SK-N-SH (cell line): ENCODE data around the gene TIMP2. TPM values are rescaled to one million over a fixed set of nuclear protein-coding genes. Genes with fewer than 3 reads are reported as not detected.

Experiments
- CTCF ChIA-PET: fragments of 300-600, 350-600 bp; formaldehyde crosslinking; extraction: SDS; loops from one replicate; lab custom pipeline; 2021; lab: Yijun Ruan, JAX
- POLR2A ChIA-PET: fragments of 350-600 bp; sonication (Branson Sonifier 250); formaldehyde crosslinking; extraction: SDS; loops from one replicate; lab custom pipeline; 2020; ENCODE audit warnings: antibody characterized with exemption, inconsistent platforms; lab: Yijun Ruan, JAX
- DNase-seq: peaks from one replicate; pipeline ENCODE4 v3.0.0; 2012
- H2AFZ ChIP-seq: fragments of 200-600 bp; sonication (generic); 2 replicates; pipeline ENCODE4 v1.8.1; 2016; ENCODE audit warnings: antibody characterized with exemption, mild to moderate bottlenecking, low read depth
- H3F3A ChIP-seq: fragments of 200-600 bp; sonication (generic); replicated peaks from 2 replicates; pipeline ENCODE3; 2016; ENCODE audit warnings: antibody characterized with exemption, mild to moderate bottlenecking; ENCODE audit not compliant: insufficient read depth
- H3K27ac ChIP-seq, 2 experiments: fragments of 200-500 bp in 1 of 2; fragments of 200-600 bp in 1 of 2; sonication (Bioruptor generic) in 1 of 2; sonication (generic), shearing (Covaris generic) in 1 of 2; 2 replicates each; pipeline versions ENCODE4 v1.5.1 to v1.6.1; 2014 to 2016; ENCODE audit warnings: low read depth in 2 of 2, inconsistent platforms in 1 of 2, low read length in 1 of 2, mild to moderate bottlenecking in 1 of 2, mixed read lengths in 1 of 2
- H3K27me3 ChIP-seq: fragments of 200-600 bp; sonication (generic), shearing (Covaris generic); 2 replicates; pipeline ENCODE4 v1.6.1; 2016; ENCODE audit warnings: mixed run types; ENCODE audit not compliant: insufficient read depth
- H3K36me3 ChIP-seq, 2 experiments: fragments of 200-500 bp in 1 of 2; fragments of 200-600 bp in 1 of 2; sonication (Bioruptor generic) in 1 of 2; sonication (generic) in 1 of 2; replicated peaks in 1 of 2; 2 replicates each; pipeline versions ENCODE3 to v1.5.1; 2014 to 2016; ENCODE audit warnings: low read length in 1 of 2, mild to moderate bottlenecking in 1 of 2; ENCODE audit not compliant: insufficient read depth in 2 of 2, control insufficient read depth in 1 of 2
- H3K4me1 ChIP-seq, 2 experiments: fragments of 200-500 bp in 1 of 2; fragments of 200-600 bp in 1 of 2; sonication (Bioruptor generic) in 1 of 2; sonication (generic), shearing (Covaris generic) in 1 of 2; 2 replicates each; pipeline versions ENCODE4 v1.5.1 to v1.6.1; 2014 to 2016; ENCODE audit warnings: low read depth in 1 of 2, low read length in 1 of 2, mixed run types in 1 of 2; ENCODE audit not compliant: insufficient read depth in 2 of 2, control insufficient read depth in 1 of 2
- H3K4me2 ChIP-seq: fragments of 200-600 bp; sonication (generic), shearing (Covaris generic); 2 replicates; pipeline ENCODE4 v1.6.1; 2017; ENCODE audit warnings: mixed run types
- H3K4me3 ChIP-seq, 2 experiments: fragments of 200-500 bp in 1 of 2; fragments of 200-600 bp in 1 of 2; sonication (Bioruptor generic) in 1 of 2; sonication (generic), shearing (Covaris generic) in 1 of 2; 2 replicates each; pipeline versions ENCODE4 v1.5.1 to v1.8.1; 2014 to 2016; ENCODE audit warnings: low read depth in 2 of 2, inconsistent platforms in 1 of 2, low read length in 1 of 2, mild to moderate bottlenecking in 1 of 2, mixed read lengths in 1 of 2, moderate library complexity in 1 of 2
- H3K79me2 ChIP-seq: fragments of 200-600 bp; sonication (generic); 2 replicates; pipeline ENCODE4 v1.8.1; 2017; ENCODE audit warnings: mild to moderate bottlenecking; ENCODE audit not compliant: insufficient read depth
- H3K9ac ChIP-seq: fragments of 200-600 bp; sonication (generic); 2 replicates; pipeline ENCODE4 v1.6.1; 2017; ENCODE audit warnings: mixed run types
- H3K9me2 ChIP-seq: fragments of 200-600 bp; sonication (generic); 2 replicates; pipeline ENCODE4 v1.6.1; 2017; ENCODE audit warnings: mixed run types
- H3K9me3 ChIP-seq: fragments of 200-600 bp; sonication (generic); 2 replicates; pipeline ENCODE4 v1.6.1; 2017; ENCODE audit warnings: mixed run types, mild to moderate bottlenecking, moderate library complexity
- H4K20me1 ChIP-seq: fragments of 200-600 bp; sonication (generic); 2 replicates; pipeline ENCODE4 v1.6.1; 2017; ENCODE audit warnings: mild to moderate bottlenecking, mixed run types; ENCODE audit not compliant: insufficient read depth
- CHD2 ChIP-seq: fragments of 150-350 bp; IDR thresholded peaks from 2 replicates; pipeline ENCODE4 v1.6.1; 2018; ENCODE audit warnings: low read length; ENCODE audit not compliant: partially characterized antibody
- ELF1 ChIP-seq: IDR thresholded peaks from 2 replicates; pipeline ENCODE4 v1.4.0; 2012
- EZH2phosphoT487 ChIP-seq: fragments of 200-600 bp; sonication (generic); IDR thresholded peaks from 2 replicates; pipeline ENCODE4 v1.6.1; 2017; ENCODE audit warnings: low read depth, mixed run types, mild to moderate bottlenecking, antibody characterized with exemption, moderate library complexity, borderline replicate concordance
- FOSL2 ChIP-seq: IDR thresholded peaks from 2 replicates; pipeline ENCODE4 v1.4.0; 2012; ENCODE audit warnings: low read depth, mild to moderate bottlenecking, moderate library complexity, borderline replicate concordance
- FOXJ3 ChIP-seq: sonication (generic); formaldehyde crosslinking; IDR thresholded peaks from 2 replicates; pipeline ENCODE4 v1.5.1; 2020; ENCODE audit warnings: mild to moderate bottlenecking, missing genetic modification reagents
- FOXM1 ChIP-seq: IDR thresholded peaks from 2 replicates; pipeline ENCODE4 v1.4.0; 2012; ENCODE audit warnings: low read depth, mild to moderate bottlenecking
- JUND ChIP-seq: IDR thresholded peaks from 2 replicates; pipeline ENCODE4 v1.4.0; 2012
- MAX ChIP-seq: IDR thresholded peaks from 2 replicates; pipeline ENCODE4 v1.4.0; 2012; ENCODE audit warnings: low read depth
- MXI1 ChIP-seq: IDR thresholded peaks from 2 replicates; pipeline ENCODE4 v1.6.1; 2012; ENCODE audit warnings: mild to moderate bottlenecking, low read depth, low read length, improper control_type of control experiment
- NRF1 ChIP-seq: IDR thresholded peaks from 2 replicates; pipeline ENCODE4 v1.6.1; 2012; ENCODE audit warnings: low read depth, mild to moderate bottlenecking, low read length
- RCOR1 ChIP-seq: fragments of 150-350 bp; IDR thresholded peaks from 2 replicates; pipeline ENCODE4 v1.6.1; 2017; ENCODE audit warnings: antibody characterized with exemption, low read length
- RFX5 ChIP-seq: IDR thresholded peaks from 2 replicates; pipeline ENCODE4 v1.6.1; 2012; ENCODE audit warnings: mild to moderate bottlenecking, improper control_type of control experiment, low read length
- RXRA ChIP-seq: IDR thresholded peaks from 2 replicates; pipeline ENCODE4 v1.4.0; 2012; ENCODE audit warnings: low read depth, mild to moderate bottlenecking, borderline replicate concordance
- SIN3A ChIP-seq: IDR thresholded peaks from 2 replicates; pipeline ENCODE4 v1.6.1; 2012; ENCODE audit warnings: low read depth, mild to moderate bottlenecking, low read length, moderate library complexity, borderline replicate concordance
- SMC3 ChIP-seq: IDR thresholded peaks from 2 replicates; pipeline ENCODE4 v1.6.1; 2012; ENCODE audit warnings: low read depth, low read length, improper control_type of control experiment
- TCF12 ChIP-seq: IDR thresholded peaks from 2 replicates; pipeline ENCODE4 v1.4.0; 2012
- USF2 ChIP-seq: fragments of 150-350 bp; IDR thresholded peaks from 2 replicates; pipeline ENCODE4 v1.6.1; 2017; ENCODE audit warnings: antibody characterized with exemption, low read length, low read depth, borderline replicate concordance
- YY1 ChIP-seq: IDR thresholded peaks from 2 replicates; pipeline ENCODE4 v1.4.0; 2012; ENCODE audit warnings: low read depth, mild to moderate bottlenecking
- WGBS: methylation state at CpG from one replicate; pipeline ENCODE4 v1.1.6; 2017; ENCODE audit warnings: low lambda C conversion rate; 5-methylcytosine and 5-hydroxymethylcytosine counted together
- polyA plus RNA-seq, 3 experiments: library from polyadenylated mRNA; depleted of rRNA; stranded (reverse); fragments of >200 nt; gene quantifications; 2 replicates each; pipeline ENCODE4 v1.2.3, GENCODE V29; 2012
- TF ChIP-seq, protein P1 (sequence below): IDR thresholded peaks from 2 replicates; pipeline ENCODE4; 2012
- TF ChIP-seq, protein P2 (sequence below): IDR thresholded peaks from 2 replicates; pipeline ENCODE4 v1.4.0; 2012; ENCODE audit warnings: low read depth, borderline replicate concordance
- TF ChIP-seq, protein P3 (sequence below): IDR thresholded peaks from 2 replicates; pipeline ENCODE4 v1.4.0; 2012; ENCODE audit warnings: low read depth, borderline replicate concordance

TIMP2 gene
- polyA plus RNA-seq, 1 of the 3 experiments (the other 2 are of a cell fraction): 441 TPM

DNA sequence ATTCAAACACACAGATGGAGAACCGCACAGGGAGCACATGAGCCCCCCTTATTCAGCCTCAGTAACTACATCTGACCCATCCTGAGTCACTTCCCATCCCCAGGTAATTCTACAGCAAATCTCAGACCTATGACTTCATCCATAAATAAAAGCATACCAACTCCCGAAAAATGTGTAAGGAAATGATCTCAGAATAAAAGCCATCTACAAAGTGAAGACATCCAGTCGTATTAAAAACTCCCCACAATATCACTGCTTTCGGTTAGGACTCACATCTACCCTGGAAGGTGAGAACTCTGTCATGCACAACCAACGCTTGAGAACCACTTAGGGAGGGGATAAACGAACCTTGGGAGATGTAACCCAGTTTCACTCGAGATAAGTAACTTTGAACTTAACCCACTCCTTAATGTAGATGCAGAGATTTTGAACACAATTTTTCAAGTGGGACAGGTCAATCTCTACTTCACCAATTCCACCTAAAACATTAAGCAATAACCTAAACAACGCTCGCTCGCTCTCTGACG, 85.9 kb downstream of the TIMP2 start (continued):
- TF ChIP-seq RXRA: no peak
- no peak for TF ChIP-seq JUND
- TF ChIP-seq MAX: peak; percentile 13; the same call in 1 of the 2 replicates
- 0 out of 2 replicates have a peak, but pooled peaks have one; percentile 27 for TF ChIP-seq SIN3A
- no peak for TF ChIP-seq FOXJ3
- no peak for TF ChIP-seq RCOR1
- TF ChIP-seq, protein P1, sequence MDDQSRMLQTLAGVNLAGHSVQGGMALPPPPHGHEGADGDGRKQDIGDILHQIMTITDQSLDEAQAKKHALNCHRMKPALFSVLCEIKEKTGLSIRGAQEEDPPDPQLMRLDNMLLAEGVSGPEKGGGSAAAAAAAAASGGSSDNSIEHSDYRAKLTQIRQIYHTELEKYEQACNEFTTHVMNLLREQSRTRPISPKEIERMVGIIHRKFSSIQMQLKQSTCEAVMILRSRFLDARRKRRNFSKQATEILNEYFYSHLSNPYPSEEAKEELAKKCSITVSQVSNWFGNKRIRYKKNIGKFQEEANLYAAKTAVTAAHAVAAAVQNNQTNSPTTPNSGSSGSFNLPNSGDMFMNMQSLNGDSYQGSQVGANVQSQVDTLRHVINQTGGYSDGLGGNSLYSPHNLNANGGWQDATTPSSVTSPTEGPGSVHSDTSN: no peak
- TF ChIP-seq RFX5: no peak
- 0 out of 2 replicates have a peak, but pooled peaks have one; percentile 25 for TF ChIP-seq ELF1
- no peak for TF ChIP-seq EZH2phosphoT487

- ChIA-PET POLR2A (no interaction called here), CTCF (interaction anchor here (1.1 to 1.6 kb wide), 3 partner anchors 27 to 133 kb away, joined by 4 to 5 read pairs (median 5); no protein-coding TSS in a partner anchor)
- no peak overlapping the region for H2AFZ ChIP-seq
- H3K9me3 ChIP-seq: no peaks in the 10 kb centered on the region
- 94% methylated on average over 22 of the region's 22 CpGs for WGBS
- H3K27me3 ChIP-seq: no peaks in the 10 kb centered on the region
- peaks cover 4% of the 10 kb centered on the region for H3F3A ChIP-seq
- no peak for DNase-seq
- H3K9me2 ChIP-seq: no peaks in the 10 kb centered on the region
- peaks cover 27% of the 10 kb centered on the region for H4K20me1 ChIP-seq
- H3K4me2 ChIP-seq: peak overlapping the region; percentile 92
- H3K27ac ChIP-seq: peak overlapping the region in 1 of 2 experiments; percentile 90; a peak in 2 of 4 replicates
- TF ChIP-seq NRF1 (no peak), EZH2phosphoT487 (no peak), SMC3 (no peak), YY1 (no peak), TCF12 (no peak), RFX5 (no peak), CHD2 (no peak), USF2 (no peak), MXI1 (no peak), ELF1 (no peak), RXRA (no peak), FOXM1 (no peak), FOSL2 (no peak)
- TF ChIP-seq, protein P2, sequence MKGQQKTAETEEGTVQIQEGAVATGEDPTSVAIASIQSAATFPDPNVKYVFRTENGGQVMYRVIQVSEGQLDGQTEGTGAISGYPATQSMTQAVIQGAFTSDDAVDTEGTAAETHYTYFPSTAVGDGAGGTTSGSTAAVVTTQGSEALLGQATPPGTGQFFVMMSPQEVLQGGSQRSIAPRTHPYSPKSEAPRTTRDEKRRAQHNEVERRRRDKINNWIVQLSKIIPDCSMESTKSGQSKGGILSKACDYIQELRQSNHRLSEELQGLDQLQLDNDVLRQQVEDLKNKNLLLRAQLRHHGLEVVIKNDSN: no peak
- TF ChIP-seq, protein P3, sequence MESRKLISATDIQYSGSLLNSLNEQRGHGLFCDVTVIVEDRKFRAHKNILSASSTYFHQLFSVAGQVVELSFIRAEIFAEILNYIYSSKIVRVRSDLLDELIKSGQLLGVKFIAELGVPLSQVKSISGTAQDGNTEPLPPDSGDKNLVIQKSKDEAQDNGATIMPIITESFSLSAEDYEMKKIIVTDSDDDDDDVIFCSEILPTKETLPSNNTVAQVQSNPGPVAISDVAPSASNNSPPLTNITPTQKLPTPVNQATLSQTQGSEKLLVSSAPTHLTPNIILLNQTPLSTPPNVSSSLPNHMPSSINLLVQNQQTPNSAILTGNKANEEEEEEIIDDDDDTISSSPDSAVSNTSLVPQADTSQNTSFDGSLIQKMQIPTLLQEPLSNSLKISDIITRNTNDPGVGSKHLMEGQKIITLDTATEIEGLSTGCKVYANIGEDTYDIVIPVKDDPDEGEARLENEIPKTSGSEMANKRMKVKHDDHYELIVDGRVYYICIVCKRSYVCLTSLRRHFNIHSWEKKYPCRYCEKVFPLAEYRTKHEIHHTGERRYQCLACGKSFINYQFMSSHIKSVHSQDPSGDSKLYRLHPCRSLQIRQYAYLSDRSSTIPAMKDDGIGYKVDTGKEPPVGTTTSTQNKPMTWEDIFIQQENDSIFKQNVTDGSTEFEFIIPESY: no peak
- peaks cover 14 to 28% of the 10 kb centered on the region in 2 experiments; a peak in 3 of 4 replicates for H3K4me1 ChIP-seq
- peak overlapping the region; percentile 94 for H3K9ac ChIP-seq
- peaks cover 33 to 44% of the 10 kb centered on the region in 2 experiments for H3K36me3 ChIP-seq
- peaks cover 67% of the 10 kb centered on the region for H3K79me2 ChIP-seq
- peak overlapping the region in 1 of 2 experiments; percentile 84; a peak in 1 of 4 replicates for H3K4me3 ChIP-seq
Observed at GRCh38 chr17:78838574-78839005, 86.6 kb downstream of the TIMP2 start.
